K562 (cell line): ENCODE data around the gene KCNQ2. TPM values are rescaled to one million over a fixed set of nuclear protein-coding genes. Genes with fewer than 3 reads are reported as not detected.

ENCODE experiments used
- ATAC-seq: fragments of 200-7000 bp; cut with Tn5 transposase; 3 replicates; pipeline ENCODE4 v1.9.1; 2020; ENCODE audit warnings: moderate library complexity
- BruUV-seq: library from RNA; stranded (reverse); fragments of 400-500 nt; replicated peaks from 2 replicates; lab custom pipeline; 2021; lab: Mats Ljungman, UMichigan
- CTCF ChIA-PET: fragments of 300-600 bp; formaldehyde crosslinking; extraction: SDS; loops from one replicate; lab custom pipeline; 2021; ENCODE audit warnings: low intra/inter-chr PET ratio; lab: Yijun Ruan, JAX
- POLR2A ChIA-PET: fragments of 300-600, 350-650 bp; sonication (Branson Sonifier 250); formaldehyde crosslinking; extraction: SDS; loops from one replicate; lab custom pipeline; 2021; ENCODE audit warnings: antibody characterized with exemption, inconsistent platforms; lab: Yijun Ruan, JAX
- DNase-seq, 4 experiments: peaks; one replicate each; pipeline versions ENCODE4 v3.0.0 to v3.0.0-alpha.2; 2011 to 2018; ENCODE audit warnings: low spot score in 3 of 4, mixed read lengths in 3 of 4; ENCODE audit errors: extremely low read depth in 1 of 4
- FAIRE-seq: peaks from 2 replicates; lab custom pipeline; 2011; peaks lifted over from hg19 to GRCh38; lab: Jason Lieb, UNC
- H2AFZ ChIP-seq: 2 replicates; pipeline ENCODE4 v1.6.0; 2011; ENCODE audit warnings: low read depth, low read length, control low read depth, inconsistent platforms
- H3K27ac ChIP-seq: fragments of 200-600 bp; 3 replicates; pipeline ENCODE4 v1.8.0; 2011; ENCODE audit warnings: low read depth, mild to moderate bottlenecking, control low read depth, inconsistent platforms, low read length, moderate library complexity, mixed read lengths; ENCODE audit errors: extremely low read depth
- H3K27me3 ChIP-seq, 2 experiments: fragments of 300-600 bp in 1 of 2; 2 replicates in 1 of 2; 3 replicates in 1 of 2; pipeline versions ENCODE4 v1.6.0 to v1.8.0; 2011; ENCODE audit warnings: inconsistent platforms in 2 of 2, low read length in 2 of 2, mild to moderate bottlenecking in 1 of 2, mixed read lengths in 1 of 2, moderate library complexity in 1 of 2; ENCODE audit not compliant: control insufficient read depth in 2 of 2, insufficient read depth in 2 of 2
- H3K36me3 ChIP-seq: fragments of 300-600 bp; 3 replicates; pipeline ENCODE4 v1.8.0; 2011; ENCODE audit warnings: mild to moderate bottlenecking, low read length, inconsistent platforms; ENCODE audit not compliant: control insufficient read depth, insufficient read depth
- H3K4me1 ChIP-seq, 2 experiments: fragments of 200-600 bp in 1 of 2; replicated peaks in 1 of 2; 2 replicates in 1 of 2; 3 replicates in 1 of 2; pipeline versions ENCODE4 v1.5.1 to v1.8.0; 2011; ENCODE audit warnings: inconsistent platforms in 2 of 2, low read length in 2 of 2, mild to moderate bottlenecking in 1 of 2, mixed read lengths in 1 of 2, moderate library complexity in 1 of 2; ENCODE audit not compliant: control insufficient read depth in 2 of 2, insufficient read depth in 2 of 2
- H3K4me2 ChIP-seq: 2 replicates; pipeline ENCODE4 v1.6.1; 2011; ENCODE audit warnings: low read length, control low read depth, inconsistent platforms, mixed read lengths; ENCODE audit not compliant: insufficient read depth
- H3K4me3 ChIP-seq: fragments of 200-600 bp; sonication (generic), shearing (Covaris generic); 2 replicates; pipeline ENCODE4 v1.5.1; 2016; ENCODE audit warnings: control low read depth, inconsistent platforms
- H3K79me2 ChIP-seq: fragments of 200-600 bp; 3 replicates; pipeline ENCODE4 v1.8.0; 2011; ENCODE audit warnings: low read length, inconsistent platforms; ENCODE audit not compliant: control insufficient read depth, insufficient read depth
- H3K9ac ChIP-seq, 2 experiments: 2 replicates each; pipeline versions ENCODE4 v1.6.0 to v1.6.1; 2011; ENCODE audit warnings: low read depth in 2 of 2, low read length in 2 of 2, control low read depth in 1 of 2, inconsistent platforms in 1 of 2, mild to moderate bottlenecking in 1 of 2, mixed read lengths in 1 of 2; ENCODE audit not compliant: insufficient read depth in 1 of 2
- H3K9me1 ChIP-seq: one replicate; pipeline ENCODE4 v1.6.0; 2011; ENCODE audit warnings: inconsistent platforms, mild to moderate bottlenecking, low read length, moderate library complexity; ENCODE audit not compliant: control insufficient read depth, insufficient read depth
- H3K9me3 ChIP-seq: replicated peaks from 2 replicates; pipeline ENCODE4 v1.5.1; 2011; ENCODE audit warnings: low read depth, low read length, inconsistent platforms; ENCODE audit not compliant: control insufficient read depth, insufficient read depth
- H4K20me1 ChIP-seq: replicated peaks from 2 replicates; pipeline ENCODE4 v1.6.1; 2011; ENCODE audit warnings: low read length, inconsistent platforms, mixed read lengths; ENCODE audit not compliant: control insufficient read depth, insufficient read depth
- HIVEP1 ChIP-seq: fragments of 250-450 bp; sonication (Bioruptor Pico); IDR thresholded peaks from 2 replicates; pipeline ENCODE4 v1.4.0; 2020; ENCODE audit warnings: mild to moderate bottlenecking
- SAFB2 ChIP-seq: fragments of 200-400 bp; formaldehyde crosslinking; IDR thresholded peaks from 2 replicates; pipeline ENCODE4 v1.6.1; 2018; ENCODE audit warnings: borderline replicate concordance, low read length, low read depth, moderate library complexity; ENCODE audit not compliant: severe bottlenecking
- SMARCA5 ChIP-seq: fragments of 450-650 bp; IDR thresholded peaks from 2 replicates; pipeline ENCODE4 v1.6.1; 2016
- TAF15 ChIP-seq: fragments of 200-400 bp; formaldehyde crosslinking; IDR thresholded peaks from 2 replicates; pipeline ENCODE4 v1.6.1; 2017; ENCODE audit warnings: mild to moderate bottlenecking, low read depth, low read length, moderate library complexity
- TGIF2 ChIP-seq: sonication (generic); formaldehyde crosslinking; IDR thresholded peaks from 2 replicates; pipeline ENCODE4 v1.8.1; 2022; ENCODE audit warnings: mild to moderate bottlenecking, missing genetic modification reagents, moderate library complexity
- ZNF324 ChIP-seq: fragments of 250-450 bp; sonication (Bioruptor Pico); IDR thresholded peaks from 2 replicates; pipeline ENCODE4 v1.4.0; 2020; ENCODE audit warnings: mild to moderate bottlenecking
- WGBS: fragments of 100-300 bp; shearing (Covaris generic); methylation state at CpG from one replicate; pipeline ENCODE4 v1.1.6; 2016; ENCODE audit warnings: low coverage, mixed read lengths; ENCODE audit not compliant: insufficient coverage; ENCODE audit errors: missing lambda C conversion rate; 5-methylcytosine and 5-hydroxymethylcytosine counted together
- in situ Hi-C: fragments of 300-500 bp; cut with MboI; formaldehyde crosslinking; loops from 4 replicates; pipeline ENCODE4 v1.15.0; 2018; ENCODE audit warnings: inconsistent platforms, mixed read lengths
- intact Hi-C: fragments of 100-400 bp; cut with micrococcal nuclease; formaldehyde crosslinking; loops from 2 replicates; pipeline ENCODE4 v1.14.2; 2022
- polyA plus RNA-seq, 8 experiments: library from polyadenylated mRNA; depleted of rRNA in 4 of 8; stranded (reverse) in 5 of 8; unstranded in 3 of 8; fragments of >200 nt; fragmentation: Nextera tagmentation in 2 of 8; fragmentation: Illumina TruSeq in 1 of 8; extraction: Ambion mirVana in 2 of 8; extraction: Trizol in 1 of 8; gene quantifications; 2 replicates each; pipeline versions ENCODE4 v1.2.1 to v1.2.3, GENCODE V29; 2011 to 2014; ENCODE audit warnings: inconsistent platforms in 1 of 8, missing spikeins in 1 of 8
- total RNA-seq, 7 experiments: library from RNA; depleted of rRNA in 6 of 7; stranded (reverse); fragments of >200 nt in 6 of 7; fragmentation: Illumina TruSeq in 2 of 7; extraction: Trizol in 2 of 7; gene quantifications; 2 replicates each; pipeline versions ENCODE4 v1.2.1 to v1.2.3, GENCODE V29; 2011 to 2021; ENCODE audit warnings: low replicate concordance in 1 of 7
- TF ChIP-seq, protein P1 (sequence below), 2 experiments: fragments of 200-800 bp in 1 of 2; sonication (Bioruptor generic) in 1 of 2; sonication (generic) in 1 of 2; formaldehyde crosslinking in 1 of 2; IDR thresholded peaks in 1 of 2; conservative IDR thresholded peaks in 1 of 2; 2 replicates each; pipeline versions ENCODE4 v1.5.0 to v1.6.1; 2016 to 2020; ENCODE audit warnings: missing compliant biosample characterization in 1 of 2, missing genetic modification characterization in 1 of 2, missing genetic modification reagents in 1 of 2
- TF ChIP-seq, protein P2 (sequence below): fragments of 250-450 bp; sonication (Bioruptor Pico); IDR thresholded peaks from 2 replicates; pipeline ENCODE4 v1.5.0; 2021

Gene KCNQ2
- total and polyA plus RNA-seq, 9 of the 15 experiments (the other 6 are each of a cell fraction or from before 2014, with no cell fraction given): 0.13 to 0.16 TPM; not detected in 7

DNA sequence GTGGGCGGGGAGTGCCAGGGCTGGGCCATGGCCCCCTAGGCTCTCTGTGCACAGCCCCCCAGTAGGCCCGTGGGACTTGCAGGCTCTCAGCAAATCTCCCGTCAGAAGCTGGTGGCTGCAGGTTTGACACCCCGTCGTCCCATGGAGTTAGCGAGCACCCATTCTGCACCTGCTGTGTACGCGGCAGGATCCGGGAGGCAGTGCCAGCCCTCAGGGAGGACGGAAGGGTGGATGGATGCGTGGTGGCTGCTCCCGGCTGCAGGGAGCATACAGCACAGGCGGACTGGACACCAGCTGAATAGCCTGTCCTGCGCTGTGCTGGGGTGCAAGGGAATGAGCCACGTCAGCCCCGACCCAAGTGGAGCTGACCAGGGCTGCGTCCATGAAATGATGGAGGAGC lies 78.9 kb downstream of the KCNQ2 start:
- intact Hi-C loops: no loop called here
- DNase-seq (no peak), FAIRE-seq (no peak)
- BruUV-seq: no TSS peak
- Histone ChIP-seq H3K4me3 (no peak overlapping the region), H3K27ac (no peak overlapping the region)
- in situ Hi-C loops: no loop called here
- TF ChIP-seq, protein P1, sequence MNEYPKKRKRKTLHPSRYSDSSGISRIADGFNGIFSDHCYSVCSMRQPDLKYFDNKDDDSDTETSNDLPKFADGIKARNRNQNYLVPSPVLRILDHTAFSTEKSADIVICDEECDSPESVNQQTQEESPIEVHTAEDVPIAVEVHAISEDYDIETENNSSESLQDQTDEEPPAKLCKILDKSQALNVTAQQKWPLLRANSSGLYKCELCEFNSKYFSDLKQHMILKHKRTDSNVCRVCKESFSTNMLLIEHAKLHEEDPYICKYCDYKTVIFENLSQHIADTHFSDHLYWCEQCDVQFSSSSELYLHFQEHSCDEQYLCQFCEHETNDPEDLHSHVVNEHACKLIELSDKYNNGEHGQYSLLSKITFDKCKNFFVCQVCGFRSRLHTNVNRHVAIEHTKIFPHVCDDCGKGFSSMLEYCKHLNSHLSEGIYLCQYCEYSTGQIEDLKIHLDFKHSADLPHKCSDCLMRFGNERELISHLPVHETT (CRISPR knock-in tag; conservative IDR thresholded peaks at IDR 0.05 in 1 of 2, IDR thresholded peaks at IDR 0.05 in 1 of 2): no peak
- TF ChIP-seq TAF15 (no peak), TGIF2 (CRISPR knock-in tag) (no peak), SMARCA5 (no peak), HIVEP1 (no peak), ZNF324 (no peak), SAFB2 (no peak)
- TF ChIP-seq, protein P2, sequence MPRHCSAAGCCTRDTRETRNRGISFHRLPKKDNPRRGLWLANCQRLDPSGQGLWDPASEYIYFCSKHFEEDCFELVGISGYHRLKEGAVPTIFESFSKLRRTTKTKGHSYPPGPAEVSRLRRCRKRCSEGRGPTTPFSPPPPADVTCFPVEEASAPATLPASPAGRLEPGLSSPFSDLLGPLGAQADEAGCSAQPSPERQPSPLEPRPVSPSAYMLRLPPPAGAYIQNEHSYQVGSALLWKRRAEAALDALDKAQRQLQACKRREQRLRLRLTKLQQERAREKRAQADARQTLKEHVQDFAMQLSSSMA: no peak
- TF ChIP-seq, all 486 proteins: peak for 0
- Histone ChIP-seq H3K79me2 (no peaks in the 10 kb centered on the region), H2AFZ (no peak overlapping the region), H3K9me1 (no peaks in the 10 kb centered on the region), H3K27me3 (peaks cover 6 to 62% of the 10 kb centered on the region in 2 experiments; a peak in 4 of 5 replicates), H3K36me3 (no peaks in the 10 kb centered on the region), H3K4me1 (peaks cover 0 to 16% of the 10 kb centered on the region in 2 experiments; a peak in 2 of 5 replicates), H3K9me3 (no peaks in the 10 kb centered on the region), H4K20me1 (peaks cover 10% of the 10 kb centered on the region; the same call in 1 of the 2 replicates), H3K9ac (no peak overlapping the region), H3K4me2 (no peak overlapping the region)
- ChIA-PET POLR2A (interaction anchor here (1.0 kb wide), 1 partner anchor 75 kb away, joined by 4 read pairs; no protein-coding TSS in a partner anchor), CTCF (no interaction called here)
- 7% methylated on average over 15 of the region's 17 CpGs for WGBS
- ATAC-seq: no peak
